GM19455 (cell line): ENCODE results near the gene LYRM2.

Experiments
- ATAC-seq: cut with Tn5 transposase; IDR thresholded peaks from one replicate; pipeline ENCODE4 v1.9.1; 2021; ENCODE audit not compliant: unreplicated experiment

The LYRM2 gene

DNA sequence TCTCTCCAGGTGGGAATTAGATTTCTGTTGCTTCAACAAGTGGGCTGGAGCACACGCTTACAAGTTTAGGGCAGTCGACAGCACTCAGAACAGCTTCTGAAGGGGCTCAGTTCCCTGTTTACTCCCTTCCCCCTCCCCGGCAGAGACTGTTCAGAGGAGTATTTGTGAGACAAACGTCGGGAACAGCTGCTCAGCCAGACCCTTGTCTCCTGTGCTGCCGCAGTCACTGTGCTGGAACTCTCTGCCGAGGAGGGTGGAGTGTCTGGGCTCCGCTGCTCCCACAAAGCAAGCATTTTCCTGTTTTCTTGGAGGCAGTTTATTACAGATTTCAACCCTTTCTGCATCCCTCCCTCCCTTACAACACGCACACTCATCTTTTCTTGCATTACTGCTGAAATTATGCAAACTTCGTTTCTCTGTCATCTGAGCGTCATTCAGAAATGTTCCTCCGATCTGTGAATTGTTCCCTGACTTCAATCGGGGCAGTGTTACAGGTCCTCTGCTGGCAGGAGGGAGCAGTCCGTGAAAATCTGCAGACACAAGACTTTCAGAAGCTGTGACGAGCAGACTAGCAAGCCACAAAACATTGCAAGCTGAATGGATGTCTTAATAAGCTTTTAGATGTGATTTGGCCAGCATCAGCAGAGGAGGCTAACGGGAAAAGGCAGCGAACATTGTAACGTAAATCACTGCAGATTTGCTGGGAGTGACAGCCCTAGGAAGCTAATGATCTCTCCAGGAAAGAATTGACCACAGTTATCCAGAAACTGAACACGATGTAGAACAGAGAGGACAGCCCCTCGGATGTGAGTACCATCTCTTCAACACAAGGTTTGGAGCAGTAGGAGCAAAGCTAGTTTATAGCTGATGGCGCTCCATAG lies 76.2 kb downstream of the LYRM2 start:
- no peak for ATAC-seq

- no peak for ATAC-seq
Observed at GRCh38 chr6:89559487-89559886, 79.1 kb downstream of the LYRM2 start.

DNA sequence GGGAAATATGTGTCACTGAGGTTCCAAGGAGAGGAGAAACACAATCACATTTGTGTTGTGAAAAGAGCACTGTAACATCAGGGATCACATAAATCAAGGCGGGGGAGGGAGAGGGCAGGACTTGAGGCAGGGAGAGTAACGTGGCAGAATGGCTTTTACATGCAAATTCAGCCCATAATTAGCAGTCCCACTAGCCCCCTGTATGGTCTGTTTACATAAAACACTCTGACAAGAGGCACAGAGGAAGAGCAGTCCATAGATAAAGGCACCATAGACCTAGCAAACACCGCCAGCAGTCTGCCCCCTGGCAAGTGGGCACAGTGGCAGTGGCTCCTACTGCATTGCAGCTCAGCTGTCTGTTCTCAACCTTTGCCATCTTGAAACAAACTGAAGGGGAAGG lies 82.7 kb downstream of the LYRM2 start:
- ATAC-seq, result no peak

GRCh38 chr6:89555031-89555430 lies 83.5 kb downstream of the LYRM2 start:
- ATAC-seq, result no peak

DNA sequence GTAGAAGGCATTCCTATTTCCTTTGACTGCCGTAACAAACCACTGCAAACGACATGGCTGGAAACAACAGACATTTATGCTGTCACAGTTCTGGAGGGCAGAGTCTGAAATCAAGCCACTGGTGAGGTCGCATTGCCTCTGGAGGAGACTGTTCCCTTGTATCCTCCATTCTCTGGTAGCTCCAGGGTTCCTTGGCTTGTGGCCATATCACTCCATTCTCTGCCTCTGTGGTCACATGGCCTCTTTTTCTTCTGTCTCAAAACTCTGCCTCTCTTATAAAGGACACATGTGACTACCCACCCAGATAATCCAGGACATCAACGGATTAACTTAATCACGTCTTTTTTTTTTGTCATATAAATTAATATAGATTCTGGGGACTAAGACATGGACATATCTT lies 84.4 kb downstream of the LYRM2 start:
- no peak for ATAC-seq

DNA sequence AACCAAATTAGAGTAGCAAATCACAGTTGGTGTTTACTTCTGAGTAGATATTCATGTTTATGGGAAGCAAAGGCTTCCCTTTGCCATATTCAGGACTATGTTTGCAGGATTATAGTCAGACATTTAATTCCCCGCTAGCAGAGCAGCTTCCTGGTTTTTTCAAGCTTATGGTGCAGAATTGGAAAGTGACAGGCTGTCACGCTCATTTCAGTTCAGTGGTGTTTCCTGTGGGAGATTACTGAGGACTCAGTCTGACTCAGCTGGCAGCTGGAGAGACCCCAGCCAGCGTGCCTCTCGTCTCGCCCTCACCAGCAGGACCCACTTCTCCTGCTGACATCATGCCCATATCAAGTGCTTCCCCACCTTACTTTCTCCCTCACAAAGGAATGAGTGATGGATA lies 85.1 kb downstream of the LYRM2 start:
- ATAC-seq, result no peak

GRCh38 chr6:89547281-89547680 lies 91.3 kb downstream of the LYRM2 start:
- ATAC-seq, result no peak

- ATAC-seq, result no peak
Observed at GRCh38 chr6:89542866-89543265, 95.7 kb downstream of the LYRM2 start.

DNA sequence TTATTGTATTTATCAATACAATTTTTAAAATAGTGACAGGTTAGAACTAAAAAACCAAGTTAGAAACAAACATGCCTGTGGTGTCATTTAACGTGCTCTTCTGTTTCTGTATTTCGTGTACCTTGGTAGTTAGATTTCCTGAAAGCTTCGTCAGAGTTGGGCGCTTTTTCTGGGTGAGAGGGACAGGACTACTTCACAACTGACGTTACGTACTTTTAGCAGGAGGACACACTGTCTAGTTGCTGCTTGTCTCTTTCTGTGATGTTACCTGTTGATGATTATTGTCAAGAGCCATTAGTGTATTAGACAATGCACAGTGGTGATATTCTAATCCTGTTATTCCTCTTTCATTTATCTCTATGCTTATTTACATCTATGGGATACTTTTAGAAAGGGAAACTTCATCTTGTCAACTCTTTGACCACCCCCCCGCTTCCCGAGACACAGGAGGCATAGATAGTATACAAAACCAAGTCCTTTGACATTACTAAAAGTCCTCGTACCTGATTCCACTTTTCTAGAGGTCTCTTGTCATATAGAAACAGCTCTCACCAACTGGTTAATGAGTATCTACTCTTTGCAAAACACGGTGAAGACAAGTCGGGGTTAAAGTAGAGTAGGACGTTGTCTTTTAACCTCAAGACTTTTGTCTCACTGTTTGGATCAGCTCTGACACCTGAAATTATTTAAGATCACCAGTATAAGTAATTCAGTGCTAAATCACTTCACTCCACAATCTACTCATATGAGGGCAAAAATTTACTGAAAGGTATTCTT lies 96.3 kb downstream of the LYRM2 start:
- ATAC-seq, result no peak

GRCh38 chr6:89539779-89540178 lies 98.8 kb downstream of the LYRM2 start:
- no peak for ATAC-seq

- no peak for ATAC-seq
Observed at GRCh38 chr6:89536231-89536630, 102.3 kb downstream of the LYRM2 start.

DNA sequence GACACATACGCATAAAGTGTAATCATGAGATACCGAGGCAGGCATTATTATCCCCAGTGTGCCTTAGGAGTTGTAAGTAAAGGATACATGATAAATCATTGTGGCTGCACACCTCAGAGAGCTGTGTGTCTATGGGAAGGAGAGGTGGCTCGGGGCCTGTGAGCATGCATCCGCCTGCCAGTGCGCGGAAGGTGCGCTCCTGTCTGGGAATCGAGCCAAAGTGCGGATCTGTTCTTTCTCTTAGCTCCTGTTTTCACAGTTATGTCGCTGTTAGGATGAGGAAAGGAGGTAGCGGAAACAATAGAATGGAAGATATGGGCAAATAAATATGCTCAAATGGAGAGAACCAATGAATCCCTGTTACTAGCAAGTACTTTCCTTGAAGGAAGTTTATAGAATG lies 107.6 kb downstream of the LYRM2 start:
- no peak for ATAC-seq

DNA sequence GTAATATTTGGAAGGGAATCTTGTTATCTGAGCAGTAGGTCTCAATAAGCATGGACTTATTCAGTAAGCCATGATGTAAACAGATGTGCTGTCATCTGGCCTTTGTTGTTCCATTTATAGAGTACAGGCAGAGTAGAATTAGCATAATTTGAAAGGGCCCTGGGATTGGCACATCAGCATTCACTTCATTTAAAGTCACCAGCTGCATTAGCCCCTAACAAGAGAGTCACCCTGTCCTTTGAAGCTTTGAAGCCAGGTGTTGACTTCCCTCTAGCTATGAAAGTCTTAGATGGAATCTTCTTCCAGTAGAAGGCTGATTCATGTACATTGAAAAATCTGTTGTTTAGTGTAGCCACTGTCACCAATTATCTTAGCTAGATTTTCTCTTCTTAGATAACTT lies 109.7 kb downstream of the LYRM2 start:
- ATAC-seq, result no peak

GRCh38 chr6:89527634-89528033 lies 110.9 kb downstream of the LYRM2 start:
- no peak for ATAC-seq

GRCh38 chr6:89526563-89526869 lies 112.0 kb downstream of the LYRM2 start:
- no peak for ATAC-seq

DNA sequence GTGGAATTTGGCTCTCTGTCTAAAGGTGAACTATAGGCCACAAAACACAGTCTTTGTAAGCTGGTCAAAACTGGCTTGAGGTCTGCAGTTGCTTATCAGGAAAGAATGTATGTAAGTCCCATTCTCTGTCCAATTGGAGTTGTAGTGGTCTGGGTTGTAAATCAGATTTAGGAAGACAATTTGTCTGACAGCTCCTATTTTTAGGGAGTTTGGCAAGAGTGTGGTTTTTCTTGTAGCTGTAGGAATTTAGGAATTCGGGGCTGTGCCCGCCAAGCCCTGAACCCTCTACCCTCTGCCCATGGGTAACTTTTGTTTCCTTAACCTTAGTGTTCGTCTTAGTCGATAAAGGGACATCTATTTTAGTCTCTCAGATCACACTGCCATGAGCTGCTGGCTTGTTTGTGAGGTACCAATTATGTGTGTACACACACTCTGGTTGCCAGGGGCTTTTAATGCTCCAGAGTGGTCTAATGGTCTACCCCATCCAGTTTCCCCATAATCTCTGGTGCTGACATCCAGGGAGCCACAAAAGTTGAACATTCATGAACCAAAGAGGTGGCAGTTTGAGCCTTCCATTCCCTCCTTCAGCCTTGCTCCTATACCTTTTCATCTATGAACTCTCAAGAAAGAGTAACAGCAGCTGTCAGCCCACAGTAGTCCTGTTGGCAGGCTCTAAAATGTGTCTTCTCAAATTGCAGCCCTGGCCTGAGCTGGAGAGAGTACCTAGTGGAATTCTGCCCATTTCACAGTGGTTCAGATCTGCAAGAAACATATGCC lies 112.6 kb downstream of the LYRM2 start:
- no peak for ATAC-seq

- ATAC-seq, result no peak
Observed at GRCh38 chr6:89522778-89523177, 115.8 kb downstream of the LYRM2 start.

- no peak for ATAC-seq
Observed at GRCh38 chr6:89520736-89521135, 117.8 kb downstream of the LYRM2 start.

DNA sequence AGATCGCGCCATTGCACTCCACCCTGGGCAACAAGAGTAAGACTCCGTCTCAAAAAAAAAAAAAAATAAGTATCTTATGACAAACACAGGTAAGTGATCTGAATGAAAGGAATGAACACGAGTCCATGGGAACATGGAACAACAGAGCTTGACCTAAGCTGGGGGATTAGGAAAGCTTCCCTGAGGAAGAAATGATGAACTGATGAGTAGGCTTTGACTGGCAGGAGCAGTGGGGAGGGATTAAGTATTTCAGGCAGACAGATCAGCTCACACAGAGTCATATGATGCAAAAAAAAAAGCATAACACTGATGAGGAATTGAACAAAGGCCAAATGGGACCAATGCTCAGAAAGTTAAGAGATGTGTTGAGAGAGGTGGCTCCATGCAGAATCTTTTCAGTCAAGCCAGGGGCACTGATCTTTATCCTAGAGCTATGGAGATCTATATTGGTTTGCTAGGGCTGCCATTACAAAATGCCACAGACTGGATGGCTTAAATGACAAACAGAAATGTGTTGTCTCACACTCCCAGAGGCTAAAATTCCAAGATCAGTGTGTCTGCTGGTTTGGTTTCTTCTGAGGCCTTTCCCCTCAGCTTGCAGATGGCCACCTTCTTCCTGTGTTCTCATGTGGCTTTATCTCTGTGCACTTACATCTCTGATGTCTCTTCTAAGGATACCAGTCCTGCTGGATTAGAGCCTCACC lies 120.0 kb downstream of the LYRM2 start:
- no peak for ATAC-seq
